Measurements from ENCODE around the gene ZCCHC17.
A peak's percentile ranks its signal among the peaks of the same experiment; 100 is the strongest.

The ZCCHC17 gene

GRCh38 chr1:31372051-31372450 lies 75.2 kb downstream of the ZCCHC17 start:
- Histone ChIP-seq H3K27ac (replicated peaks) (no peak overlapping the region), H3K27me3 (ENCODE audit: insufficient read depth, poor library complexity, severe bottlenecking) (no peaks in the 10 kb centered on the region), H3K4me3 (replicated peaks; ENCODE audit: insufficient read depth, low read length) (no peak overlapping the region)
- no peak for DNase-seq (ENCODE audit: low read depth in 1 of 2, low spot score in 1 of 2)
- TF ChIP-seq SPI1 (IDR thresholded peaks at IDR 0.05; ENCODE audit: borderline replicate concordance, low read depth) = no peak
- TF ChIP-seq, protein P1, sequence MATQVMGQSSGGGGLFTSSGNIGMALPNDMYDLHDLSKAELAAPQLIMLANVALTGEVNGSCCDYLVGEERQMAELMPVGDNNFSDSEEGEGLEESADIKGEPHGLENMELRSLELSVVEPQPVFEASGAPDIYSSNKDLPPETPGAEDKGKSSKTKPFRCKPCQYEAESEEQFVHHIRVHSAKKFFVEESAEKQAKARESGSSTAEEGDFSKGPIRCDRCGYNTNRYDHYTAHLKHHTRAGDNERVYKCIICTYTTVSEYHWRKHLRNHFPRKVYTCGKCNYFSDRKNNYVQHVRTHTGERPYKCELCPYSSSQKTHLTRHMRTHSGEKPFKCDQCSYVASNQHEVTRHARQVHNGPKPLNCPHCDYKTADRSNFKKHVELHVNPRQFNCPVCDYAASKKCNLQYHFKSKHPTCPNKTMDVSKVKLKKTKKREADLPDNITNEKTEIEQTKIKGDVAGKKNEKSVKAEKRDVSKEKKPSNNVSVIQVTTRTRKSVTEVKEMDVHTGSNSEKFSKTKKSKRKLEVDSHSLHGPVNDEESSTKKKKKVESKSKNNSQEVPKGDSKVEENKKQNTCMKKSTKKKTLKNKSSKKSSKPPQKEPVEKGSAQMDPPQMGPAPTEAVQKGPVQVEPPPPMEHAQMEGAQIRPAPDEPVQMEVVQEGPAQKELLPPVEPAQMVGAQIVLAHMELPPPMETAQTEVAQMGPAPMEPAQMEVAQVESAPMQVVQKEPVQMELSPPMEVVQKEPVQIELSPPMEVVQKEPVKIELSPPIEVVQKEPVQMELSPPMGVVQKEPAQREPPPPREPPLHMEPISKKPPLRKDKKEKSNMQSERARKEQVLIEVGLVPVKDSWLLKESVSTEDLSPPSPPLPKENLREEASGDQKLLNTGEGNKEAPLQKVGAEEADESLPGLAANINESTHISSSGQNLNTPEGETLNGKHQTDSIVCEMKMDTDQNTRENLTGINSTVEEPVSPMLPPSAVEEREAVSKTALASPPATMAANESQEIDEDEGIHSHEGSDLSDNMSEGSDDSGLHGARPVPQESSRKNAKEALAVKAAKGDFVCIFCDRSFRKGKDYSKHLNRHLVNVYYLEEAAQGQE (IDR thresholded peaks at IDR 0.05; ENCODE audit: insufficient replicate concordance, low read depth) = no peak

GRCh38 chr1:31372751-31373055 lies 75.9 kb downstream of the ZCCHC17 start:
- no peaks in the 10 kb centered on the region for H3K27me3 ChIP-seq (ENCODE audit: insufficient read depth, poor library complexity, severe bottlenecking)
- no peak for DNase-seq (ENCODE audit: low read depth in 1 of 2, low spot score in 1 of 2)
- H3K4me3 ChIP-seq (replicated peaks; ENCODE audit: insufficient read depth, low read length) = no peak overlapping the region
- no peak for TF ChIP-seq GABPA (IDR thresholded peaks at IDR 0.05; ENCODE audit: low read depth)
- TF ChIP-seq, protein P1 (IDR thresholded peaks at IDR 0.05; ENCODE audit: insufficient replicate concordance, low read depth) = no peak
- no peak overlapping the region for H3K27ac ChIP-seq (replicated peaks)

GRCh38 chr1:31373056-31373896 lies 76.4 kb downstream of the ZCCHC17 start, which contains the start of gene FABP3:
Gene FABP3 (minus strand): TSS chr1:31373076. CDS start chr1:31373014, 62 bp downstream.
- TF ChIP-seq CTCF (IDR thresholded peaks at IDR 0.05; ENCODE audit: insufficient read depth, low read length) (no peak), SPI1 (IDR thresholded peaks at IDR 0.05; ENCODE audit: borderline replicate concordance, low read depth) (no peak), GABPA (IDR thresholded peaks at IDR 0.05; ENCODE audit: low read depth) (no peak), POLR2AphosphoS5 (IDR thresholded peaks at IDR 0.05; ENCODE audit: low read depth) (no peak)
- TF ChIP-seq, protein P1 (IDR thresholded peaks at IDR 0.05; ENCODE audit: insufficient replicate concordance, low read depth) = no peak
- H3K27ac ChIP-seq (replicated peaks) = no peak within 1 kb of the TSS
- H3K4me3 ChIP-seq (replicated peaks; ENCODE audit: insufficient read depth, low read length) = no peak within 1 kb of the TSS
- DNase-seq (ENCODE audit: low read depth in 1 of 2, low spot score in 1 of 2) = peak in 1 of 2 experiments; percentile 8
- no peaks in the 10 kb centered on the region for H3K27me3 ChIP-seq (ENCODE audit: insufficient read depth, poor library complexity, severe bottlenecking)

DNA sequence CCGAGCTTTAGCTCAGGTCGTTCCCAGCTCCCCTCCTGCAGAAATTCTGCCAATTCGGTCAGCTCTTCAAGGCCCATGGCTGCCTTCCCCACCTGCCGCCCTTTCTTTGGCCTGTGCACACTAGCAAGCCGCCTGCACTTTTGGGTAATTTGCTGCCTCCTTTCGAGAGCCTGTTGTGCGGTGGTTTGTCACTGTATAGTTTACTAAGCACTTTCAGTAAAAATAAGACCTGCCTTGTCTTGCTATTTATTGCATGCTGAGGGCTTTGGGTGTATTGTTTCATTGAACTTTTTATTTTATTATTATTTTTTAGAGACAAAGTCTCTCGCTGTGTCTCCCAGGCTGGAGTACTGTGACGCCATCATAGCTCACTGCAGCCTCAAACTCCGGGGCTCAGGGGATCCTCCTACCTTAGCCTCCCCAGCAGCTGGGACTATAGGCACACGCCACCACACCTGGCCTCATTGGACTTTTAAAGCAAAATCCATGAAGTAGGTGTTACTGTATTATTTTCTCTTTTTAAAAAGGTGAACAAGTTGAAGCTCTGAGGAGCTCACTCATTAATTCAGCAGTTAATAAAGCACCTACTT lies 77.2 kb downstream of the ZCCHC17 start:
- no peaks in the 10 kb centered on the region for H3K27me3 ChIP-seq (ENCODE audit: insufficient read depth, poor library complexity, severe bottlenecking)
- no peak for TF ChIP-seq POLR2AphosphoS5 (IDR thresholded peaks at IDR 0.05; ENCODE audit: low read depth)
- TF ChIP-seq GABPA (IDR thresholded peaks at IDR 0.05; ENCODE audit: low read depth) = no peak
- TF ChIP-seq CTCF (IDR thresholded peaks at IDR 0.05; ENCODE audit: insufficient read depth, low read length) = no peak
- TF ChIP-seq SPI1 (IDR thresholded peaks at IDR 0.05; ENCODE audit: borderline replicate concordance, low read depth) = no peak
- TF ChIP-seq, protein P1 (IDR thresholded peaks at IDR 0.05; ENCODE audit: insufficient replicate concordance, low read depth) = no peak
- H3K27ac ChIP-seq (replicated peaks) = no peak overlapping the region
- H3K4me3 ChIP-seq (replicated peaks; ENCODE audit: insufficient read depth, low read length) = no peak overlapping the region
- DNase-seq (ENCODE audit: low read depth in 1 of 2, low spot score in 1 of 2) = no peak

All from HL-60 (cell line).